ENCODE data around the gene RPS17.
"Not testable (repeated sequence)": the region's sequence is repeated elsewhere in the genome, so short reads cannot be mapped to it uniquely, and the experiment has no call there.

The RPS17 gene

DNA sequence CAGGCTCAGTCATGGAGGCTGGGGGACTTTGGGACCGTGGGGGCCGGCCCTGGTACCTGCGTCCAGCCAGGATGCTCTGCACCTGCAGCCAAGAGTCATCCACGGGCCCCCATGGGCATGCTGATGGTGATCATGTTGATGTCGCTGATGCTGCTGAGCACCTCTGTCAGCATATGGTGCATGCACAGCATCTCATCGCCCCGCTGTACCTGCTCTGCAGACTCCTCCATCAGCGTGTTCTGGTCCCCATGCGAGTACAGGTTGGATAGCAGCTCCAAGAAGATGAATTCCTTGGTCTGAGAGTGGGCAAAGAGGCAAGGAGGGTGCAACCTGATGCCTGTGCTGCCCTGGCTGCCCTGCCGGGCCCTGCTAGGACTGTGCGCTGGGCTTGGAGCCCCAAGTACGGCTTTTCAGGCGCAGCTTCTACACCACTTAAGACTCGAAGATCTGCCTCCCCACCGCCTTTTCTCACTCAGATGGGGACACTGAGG lies 7.2 kb downstream of the RPS17 start:
- H3K4me3 ChIP-seq (ENCODE audit: insufficient read length, low read depth): no peak overlapping the region
- H3K4me1 ChIP-seq (ENCODE audit: insufficient read depth, insufficient read length): peaks cover 8% of the 10 kb centered on the region
- H3K27me3 ChIP-seq (ENCODE audit: insufficient read depth, insufficient read length): no peaks in the 10 kb centered on the region
- no peak for DNase-seq (ENCODE audit: low read depth, low spot score)
- H3K9ac ChIP-seq (ENCODE audit: insufficient read length, low read depth): no peak overlapping the region
- H3K36me3 ChIP-seq (ENCODE audit: insufficient read depth, insufficient read length, low read length): peaks cover 52% of the 10 kb centered on the region
- H3K9me3 ChIP-seq (ENCODE audit: insufficient read depth, low read length): no peaks in the 10 kb centered on the region
- TF ChIP-seq ZNF274 (IDR thresholded peaks at IDR 0.05; ENCODE audit: low read depth, low read length): no peak
- no peak for TF ChIP-seq YY1 (IDR thresholded peaks at IDR 0.05; ENCODE audit: insufficient read depth, insufficient read length)
- no peak for TF ChIP-seq SUZ12 (IDR thresholded peaks at IDR 0.05; ENCODE audit: extremely low read depth, insufficient read depth, insufficient read length)

DNA sequence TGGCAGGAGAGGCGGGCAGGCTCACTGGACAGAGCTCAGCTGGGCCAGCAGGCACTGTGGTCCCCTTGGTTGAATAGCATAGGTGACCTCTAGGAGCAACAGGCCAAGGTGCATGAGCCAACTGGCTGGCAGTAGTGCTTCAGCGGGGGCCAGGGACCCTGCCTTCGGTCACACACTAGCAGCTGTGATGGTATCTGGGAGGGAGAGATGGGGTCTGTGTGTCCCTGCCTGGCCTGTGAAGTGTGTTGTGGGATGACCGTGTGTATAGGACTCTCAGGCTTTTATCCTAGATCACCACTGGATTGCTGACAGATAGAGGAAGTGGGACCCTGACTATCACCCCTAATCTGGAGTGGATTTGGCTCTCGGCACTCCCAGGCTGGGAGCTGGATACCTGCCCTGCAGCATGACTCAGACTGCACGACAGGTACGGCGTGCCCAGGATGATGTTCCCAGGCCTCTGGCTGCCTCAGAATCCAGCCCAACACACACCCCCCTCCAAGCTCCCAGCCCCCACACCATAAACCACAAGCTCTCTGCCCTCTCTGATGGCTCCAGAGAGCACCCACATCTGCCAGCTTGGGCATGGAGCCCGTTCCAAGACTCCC lies 7.8 kb downstream of the RPS17 start:
- no peak overlapping the region for H3K9ac ChIP-seq (ENCODE audit: insufficient read length, low read depth)
- H3K9me3 ChIP-seq (ENCODE audit: insufficient read depth, low read length): no peaks in the 10 kb centered on the region
- no peak for TF ChIP-seq ZNF274 (IDR thresholded peaks at IDR 0.05; ENCODE audit: low read depth, low read length)
- no peak for TF ChIP-seq YY1 (IDR thresholded peaks at IDR 0.05; ENCODE audit: insufficient read depth, insufficient read length)
- TF ChIP-seq SUZ12 (IDR thresholded peaks at IDR 0.05; ENCODE audit: extremely low read depth, insufficient read depth, insufficient read length): no peak
- DNase-seq (ENCODE audit: low read depth, low spot score): no peak
- peaks cover 5% of the 10 kb centered on the region for H3K4me1 ChIP-seq (ENCODE audit: insufficient read depth, insufficient read length)
- no peak overlapping the region for H3K4me3 ChIP-seq (ENCODE audit: insufficient read length, low read depth)
- peaks cover 46% of the 10 kb centered on the region for H3K36me3 ChIP-seq (ENCODE audit: insufficient read depth, insufficient read length, low read length)
- H3K27me3 ChIP-seq (ENCODE audit: insufficient read depth, insufficient read length): no peaks in the 10 kb centered on the region

DNA sequence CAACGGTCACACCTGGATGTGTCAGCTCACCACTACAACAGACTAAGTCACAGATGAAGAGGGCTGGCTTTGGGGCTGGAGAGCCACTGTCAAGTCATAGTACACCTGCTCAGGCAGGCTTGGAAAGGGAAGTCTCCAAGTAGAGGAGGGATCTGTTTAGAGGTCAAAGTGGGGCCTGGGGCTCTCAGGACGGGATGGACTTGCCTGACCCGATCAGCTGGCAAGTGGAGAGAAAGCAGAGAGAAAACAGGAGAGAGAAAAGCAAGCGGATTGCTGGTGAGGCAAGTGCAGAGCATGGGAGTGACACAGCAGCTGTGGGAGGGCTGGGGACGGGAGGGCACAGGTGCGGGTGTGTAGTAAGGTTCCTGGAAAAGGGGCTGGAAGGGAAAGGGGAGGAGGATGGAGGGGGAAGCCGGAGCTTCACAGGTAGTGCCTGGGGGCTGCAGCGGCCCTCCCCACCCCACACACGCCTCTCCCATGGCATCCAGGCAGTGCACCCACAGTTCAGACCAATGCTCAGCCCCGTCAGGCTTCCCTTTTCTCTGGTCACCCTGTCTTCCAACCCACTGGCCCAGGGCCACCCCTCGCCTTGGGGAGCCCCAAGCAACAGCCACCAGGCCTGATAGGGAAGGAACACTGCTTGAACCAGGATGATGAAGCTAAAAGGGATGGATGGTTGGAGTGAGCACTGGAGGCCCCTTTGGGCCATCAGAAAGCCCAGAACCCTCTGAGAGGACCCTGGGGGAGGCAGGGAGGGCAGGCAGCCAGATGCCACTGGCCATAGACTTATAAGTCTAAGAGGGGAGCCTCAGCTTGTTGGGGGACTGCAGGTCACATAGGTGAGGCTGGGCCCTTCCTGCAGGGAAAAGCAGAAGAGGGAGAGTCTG lies 8.5 kb downstream of the RPS17 start:
- Histone ChIP-seq H3K4me3 (ENCODE audit: insufficient read length, low read depth) (no peak overlapping the region), H3K9me3 (ENCODE audit: insufficient read depth, low read length) (no peaks in the 10 kb centered on the region), H3K4me1 (ENCODE audit: insufficient read depth, insufficient read length) (peaks cover 5% of the 10 kb centered on the region), H3K36me3 (ENCODE audit: insufficient read depth, insufficient read length, low read length) (peaks cover 39% of the 10 kb centered on the region), H3K9ac (ENCODE audit: insufficient read length, low read depth) (no peak overlapping the region), H3K27me3 (ENCODE audit: insufficient read depth, insufficient read length) (no peaks in the 10 kb centered on the region)
- no peak for DNase-seq (ENCODE audit: low read depth, low spot score)
- TF ChIP-seq SUZ12 (IDR thresholded peaks at IDR 0.05; ENCODE audit: extremely low read depth, insufficient read depth, insufficient read length) (no peak), YY1 (IDR thresholded peaks at IDR 0.05; ENCODE audit: insufficient read depth, insufficient read length) (no peak), ZNF274 (IDR thresholded peaks at IDR 0.05; ENCODE audit: low read depth, low read length) (no peak)

- TF ChIP-seq SUZ12 (IDR thresholded peaks at IDR 0.05; ENCODE audit: extremely low read depth, insufficient read depth, insufficient read length) (no peak), YY1 (IDR thresholded peaks at IDR 0.05; ENCODE audit: insufficient read depth, insufficient read length) (no peak), ZNF274 (IDR thresholded peaks at IDR 0.05; ENCODE audit: low read depth, low read length) (no peak)
- Histone ChIP-seq H3K9ac (ENCODE audit: insufficient read length, low read depth) (peak overlapping the region; percentile 22), H3K27me3 (ENCODE audit: insufficient read depth, insufficient read length) (no peaks in the 10 kb centered on the region), H3K9me3 (ENCODE audit: insufficient read depth, low read length) (no peaks in the 10 kb centered on the region), H3K4me1 (ENCODE audit: insufficient read depth, insufficient read length) (peaks cover 3% of the 10 kb centered on the region), H3K36me3 (ENCODE audit: insufficient read depth, insufficient read length, low read length) (peaks cover 29% of the 10 kb centered on the region), H3K4me3 (ENCODE audit: insufficient read length, low read depth) (no peak overlapping the region)
- peak; percentile 66 for DNase-seq (ENCODE audit: low read depth, low spot score)
Measured at GRCh38 chr15:82530606-82531379, 9.5 kb downstream of the RPS17 start.

- no peak overlapping the region for H3K9ac ChIP-seq (ENCODE audit: insufficient read length, low read depth)
- H3K4me1 ChIP-seq (ENCODE audit: insufficient read depth, insufficient read length): peaks cover 3% of the 10 kb centered on the region
- no peak for DNase-seq (ENCODE audit: low read depth, low spot score)
- H3K9me3 ChIP-seq (ENCODE audit: insufficient read depth, low read length): no peaks in the 10 kb centered on the region
- TF ChIP-seq YY1 (IDR thresholded peaks at IDR 0.05; ENCODE audit: insufficient read depth, insufficient read length) (no peak), ZNF274 (IDR thresholded peaks at IDR 0.05; ENCODE audit: low read depth, low read length) (no peak), SUZ12 (IDR thresholded peaks at IDR 0.05; ENCODE audit: extremely low read depth, insufficient read depth, insufficient read length) (no peak)
- peaks cover 24% of the 10 kb centered on the region for H3K36me3 ChIP-seq (ENCODE audit: insufficient read depth, insufficient read length, low read length)
- no peaks in the 10 kb centered on the region for H3K27me3 ChIP-seq (ENCODE audit: insufficient read depth, insufficient read length)
- no peak overlapping the region for H3K4me3 ChIP-seq (ENCODE audit: insufficient read length, low read depth)
Measured at GRCh38 chr15:82530006-82530405, 10.3 kb downstream of the RPS17 start.

GRCh38 chr15:82513587-82513986 lies 26.7 kb downstream of the RPS17 start:
- H3K4me3 ChIP-seq (ENCODE audit: insufficient read length, low read depth); H3K4me1 ChIP-seq (ENCODE audit: insufficient read depth, insufficient read length); H3K27me3 ChIP-seq (ENCODE audit: insufficient read depth, insufficient read length); H3K36me3 ChIP-seq (ENCODE audit: insufficient read depth, insufficient read length, low read length); H3K9me3 ChIP-seq (ENCODE audit: insufficient read depth, low read length); DNase-seq (ENCODE audit: low read depth, low spot score); H3K9ac ChIP-seq (ENCODE audit: insufficient read length, low read depth): not testable (repeated sequence)

GRCh38 chr15:82507693-82508092 lies 32.6 kb downstream of the RPS17 start:
- not testable (repeated sequence) for H3K36me3 ChIP-seq (ENCODE audit: insufficient read depth, insufficient read length, low read length); DNase-seq (ENCODE audit: low read depth, low spot score); H3K27me3 ChIP-seq (ENCODE audit: insufficient read depth, insufficient read length); H3K4me1 ChIP-seq (ENCODE audit: insufficient read depth, insufficient read length); H3K9ac ChIP-seq (ENCODE audit: insufficient read length, low read depth); H3K9me3 ChIP-seq (ENCODE audit: insufficient read depth, low read length); H3K4me3 ChIP-seq (ENCODE audit: insufficient read length, low read depth)

DNA sequence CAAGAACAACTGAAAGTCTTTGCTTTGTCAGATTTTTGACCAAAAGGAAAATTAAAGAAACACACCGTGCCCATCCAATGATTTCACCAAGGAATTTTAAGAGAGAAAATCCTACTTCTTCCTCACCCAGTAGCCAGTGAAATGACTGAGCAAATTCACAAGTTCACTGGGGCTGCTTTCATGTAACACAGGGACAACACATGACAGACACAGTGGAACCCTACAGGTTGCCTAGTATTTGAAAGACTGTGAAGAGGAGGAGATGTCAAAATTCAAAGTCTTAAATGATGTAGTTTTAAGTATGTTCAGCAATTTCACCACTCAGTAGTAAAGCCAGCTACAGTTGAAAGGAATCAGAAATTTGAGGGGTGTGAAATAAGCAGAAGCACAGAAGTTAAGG lies 33.2 kb downstream of the RPS17 start:
- H3K9me3 ChIP-seq (ENCODE audit: insufficient read depth, low read length); H3K36me3 ChIP-seq (ENCODE audit: insufficient read depth, insufficient read length, low read length); H3K4me1 ChIP-seq (ENCODE audit: insufficient read depth, insufficient read length); H3K9ac ChIP-seq (ENCODE audit: insufficient read length, low read depth); DNase-seq (ENCODE audit: low read depth, low spot score); H3K4me3 ChIP-seq (ENCODE audit: insufficient read length, low read depth); H3K27me3 ChIP-seq (ENCODE audit: insufficient read depth, insufficient read length): not testable (repeated sequence)

GRCh38 chr15:82505842-82506241 lies 34.4 kb downstream of the RPS17 start:
- H3K4me3 ChIP-seq (ENCODE audit: insufficient read length, low read depth); H3K36me3 ChIP-seq (ENCODE audit: insufficient read depth, insufficient read length, low read length); H3K9me3 ChIP-seq (ENCODE audit: insufficient read depth, low read length); H3K4me1 ChIP-seq (ENCODE audit: insufficient read depth, insufficient read length); H3K27me3 ChIP-seq (ENCODE audit: insufficient read depth, insufficient read length); DNase-seq (ENCODE audit: low read depth, low spot score); H3K9ac ChIP-seq (ENCODE audit: insufficient read length, low read depth): not testable (repeated sequence)

DNA sequence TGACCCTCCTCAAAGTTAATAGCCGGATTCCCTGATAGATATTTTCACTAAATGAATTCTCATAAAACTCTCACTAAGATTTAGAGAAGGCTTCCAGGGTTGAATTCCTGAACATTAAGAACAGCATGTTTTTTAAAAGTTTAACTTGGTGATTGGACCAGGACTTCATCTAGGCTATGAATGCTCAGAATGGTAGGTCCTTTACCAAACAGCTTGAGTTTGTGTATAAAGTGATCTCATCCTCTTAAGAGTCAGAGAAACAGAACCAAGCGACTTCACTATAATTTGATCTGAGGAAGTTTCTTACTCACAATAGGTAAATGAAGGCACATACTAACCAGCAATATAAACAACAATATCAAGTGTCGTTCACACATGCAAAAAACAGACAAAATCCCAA lies 36.2 kb downstream of the RPS17 start:
- DNase-seq (ENCODE audit: low read depth, low spot score); H3K36me3 ChIP-seq (ENCODE audit: insufficient read depth, insufficient read length, low read length); H3K27me3 ChIP-seq (ENCODE audit: insufficient read depth, insufficient read length); H3K4me3 ChIP-seq (ENCODE audit: insufficient read length, low read depth); H3K9ac ChIP-seq (ENCODE audit: insufficient read length, low read depth); H3K9me3 ChIP-seq (ENCODE audit: insufficient read depth, low read length); H3K4me1 ChIP-seq (ENCODE audit: insufficient read depth, insufficient read length): not testable (repeated sequence)

Data from NT2/D1 (cell line).